Neural cell (in vitro differentiated cells): ENCODE results near the gene HJV. TPM values are rescaled to one million over a fixed set of nuclear protein-coding genes. Genes with fewer than 3 reads are reported as not detected.

Experiments used
- H2AFZ ChIP-seq: fragments of 200-600, 300-800 bp; sonication (generic), shearing (Covaris generic); 2 replicates; pipeline ENCODE4 v1.6.0; 2014; ENCODE audit warnings: low read depth, mild to moderate bottlenecking, antibody characterized with exemption, low read length, moderate library complexity
- H3F3A ChIP-seq: fragments of 200-600 bp; shearing (Covaris generic); 2 replicates; pipeline ENCODE4 v1.6.1; 2016; ENCODE audit warnings: mild to moderate bottlenecking, moderate library complexity, mixed read lengths, antibody characterized with exemption, low read length; ENCODE audit not compliant: insufficient read depth, poor library complexity, severe bottlenecking
- H3K27ac ChIP-seq: fragments of 200-600, 300-800 bp; sonication (generic), shearing (Covaris generic); 2 replicates; pipeline ENCODE4 v1.5.1; 2014; ENCODE audit warnings: mild to moderate bottlenecking, low read length, moderate library complexity
- H3K27me3 ChIP-seq: fragments of 300-800, 200-600 bp; sonication (generic), shearing (Covaris generic); 2 replicates; pipeline ENCODE4 v1.6.0; 2014; ENCODE audit warnings: mild to moderate bottlenecking, low read depth, low read length, moderate library complexity; ENCODE audit not compliant: insufficient read depth
- H3K36me3 ChIP-seq: fragments of 300-800, 200-600 bp; sonication (generic), shearing (Covaris generic); 2 replicates; pipeline ENCODE4 v1.5.1; 2014; ENCODE audit warnings: mild to moderate bottlenecking, antibody characterized with exemption, low read length, moderate library complexity; ENCODE audit not compliant: insufficient read depth
- H3K4me2 ChIP-seq: fragments of 300-800, 200-600 bp; sonication (generic), shearing (Covaris generic); 2 replicates; pipeline ENCODE4 v1.6.0; 2014; ENCODE audit warnings: mild to moderate bottlenecking, low read length
- H3K4me3 ChIP-seq: fragments of 300-800, 200-600 bp; sonication (generic), shearing (Covaris generic); 2 replicates; pipeline ENCODE4 v1.5.1; 2014; ENCODE audit warnings: mild to moderate bottlenecking, low read length, moderate library complexity
- H3K79me2 ChIP-seq: fragments of 200-600 bp; shearing (Covaris generic); replicated peaks from 2 replicates; pipeline ENCODE4 v1.6.0; 2014; ENCODE audit warnings: mild to moderate bottlenecking, low read length, moderate library complexity; ENCODE audit not compliant: insufficient read depth
- H3K9ac ChIP-seq: fragments of 300-800, 200-600 bp; sonication (generic), shearing (Covaris generic); 2 replicates; pipeline ENCODE4 v1.6.1; 2016; ENCODE audit warnings: mild to moderate bottlenecking, low read length, mixed read lengths
- H3K9me2 ChIP-seq: fragments of 200-600 bp; shearing (Covaris generic); 2 replicates; pipeline ENCODE4 v1.6.1; 2016; ENCODE audit warnings: mild to moderate bottlenecking, low read length, mixed read lengths; ENCODE audit not compliant: insufficient read depth
- H3K9me3 ChIP-seq: fragments of 200-600, 300-800 bp; sonication (generic), shearing (Covaris generic); 2 replicates; pipeline ENCODE4 v1.6.1; 2016; ENCODE audit warnings: mild to moderate bottlenecking, mixed run types, low read length, moderate library complexity, mixed read lengths
- H4K20me1 ChIP-seq: fragments of 200-600 bp; shearing (Covaris generic); 2 replicates; pipeline ENCODE4 v1.6.1; 2016; ENCODE audit warnings: mild to moderate bottlenecking, mixed run types; ENCODE audit not compliant: insufficient read depth
- CTCF ChIP-seq: fragments of 450-650 bp; IDR thresholded peaks from 2 replicates; pipeline ENCODE4 v1.5.1; 2014; ENCODE audit warnings: antibody characterized with exemption, mild to moderate bottlenecking, moderate library complexity; ENCODE audit not compliant: poor library complexity, severe bottlenecking
- EP300 ChIP-seq: fragments of 450-650 bp; conservative IDR thresholded peaks from 2 replicates; pipeline ENCODE4 v1.6.1; 2014; ENCODE audit warnings: antibody characterized with exemption, mild to moderate bottlenecking, moderate library complexity; ENCODE audit not compliant: poor library complexity, severe bottlenecking
- EZH2 ChIP-seq: fragments of 200-600, 300-800 bp; shearing (Covaris generic), sonication (generic); IDR thresholded peaks from 2 replicates; pipeline ENCODE4 v1.6.1; 2014; ENCODE audit warnings: antibody characterized with exemption, low read length, borderline replicate concordance, mild to moderate bottlenecking; ENCODE audit not compliant: insufficient read depth, poor library complexity, severe bottlenecking
- MXI1 ChIP-seq: fragments of 450-650 bp; conservative IDR thresholded peaks from 2 replicates; pipeline ENCODE4 v1.6.1; 2014; ENCODE audit warnings: antibody characterized with exemption, mild to moderate bottlenecking; ENCODE audit not compliant: poor library complexity, severe bottlenecking
- POLR2AphosphoS5 ChIP-seq: IDR thresholded peaks from 2 replicates; pipeline ENCODE4 v1.6.1; 2012
- RAD21 ChIP-seq: fragments of 450-650 bp; conservative IDR thresholded peaks from 2 replicates; pipeline ENCODE4 v1.6.1; 2014; ENCODE audit warnings: antibody characterized with exemption, mild to moderate bottlenecking, moderate library complexity
- REST ChIP-seq: IDR thresholded peaks from 2 replicates; pipeline ENCODE4 v1.6.1; 2012; ENCODE audit warnings: borderline replicate concordance
- SMC3 ChIP-seq: fragments of 450-650 bp; conservative IDR thresholded peaks from 2 replicates; pipeline ENCODE4 v1.6.1; 2014; ENCODE audit warnings: antibody characterized with exemption, mild to moderate bottlenecking, moderate library complexity; ENCODE audit not compliant: poor library complexity
- TAF1 ChIP-seq: IDR thresholded peaks from 2 replicates; pipeline ENCODE4 v1.6.1; 2012; ENCODE audit warnings: low read depth
- polyA plus RNA-seq: library from polyadenylated mRNA; depleted of rRNA; stranded (reverse); fragments of >200 nt; gene quantifications from 2 replicates; pipeline ENCODE4 v1.2.3, GENCODE V29; 2014

Gene HJV
- polyA plus RNA-seq, 1 donor from 2014 or later, result not detected

- Histone ChIP-seq H3K9me3 (no peaks in the 10 kb centered on the region), H3K4me3 (no peak overlapping the region), H3K79me2 (no peaks in the 10 kb centered on the region), H3F3A (no peaks in the 10 kb centered on the region), H3K27me3 (peaks cover 17% of the 10 kb centered on the region), H3K36me3 (no peaks in the 10 kb centered on the region), H3K4me2 (no peak overlapping the region), H3K27ac (no peak overlapping the region), H3K9me2 (no peaks in the 10 kb centered on the region), H2AFZ (no peak overlapping the region), H3K9ac (no peak overlapping the region), H4K20me1 (no peaks in the 10 kb centered on the region)
- TF ChIP-seq REST (no peak), MXI1 (no peak), EZH2 (no peak), CTCF (no peak), RAD21 (no peak), EP300 (no peak), POLR2AphosphoS5 (no peak), SMC3 (no peak), TAF1 (no peak)
These were observed 4.6 kb downstream of the HJV start for GRCh38 chr1:146016891-146017290.

- Histone ChIP-seq H3K79me2 (no peaks in the 10 kb centered on the region), H2AFZ (no peak overlapping the region), H3K4me3 (no peak overlapping the region), H4K20me1 (no peaks in the 10 kb centered on the region), H3K27me3 (no peaks in the 10 kb centered on the region), H3K9me3 (no peaks in the 10 kb centered on the region), H3F3A (no peaks in the 10 kb centered on the region), H3K9ac (no peak overlapping the region), H3K36me3 (no peaks in the 10 kb centered on the region), H3K27ac (no peak overlapping the region), H3K9me2 (no peaks in the 10 kb centered on the region), H3K4me2 (no peak overlapping the region)
- TF ChIP-seq TAF1 (no peak), REST (no peak), CTCF (no peak), POLR2AphosphoS5 (no peak), RAD21 (no peak)
These were observed 8.0 kb downstream of the HJV start for GRCh38 chr1:146013559-146013922.
